A673 (cell line): Measurements from ENCODE around the gene SNRPA1.

Source experiments
- EZH2 ChIP-seq: fragments of 200-600 bp; sonication (generic); IDR thresholded peaks from 2 replicates; pipeline ENCODE4 v1.6.1; 2017; ENCODE audit warnings: borderline replicate concordance, low read depth, mild to moderate bottlenecking, mixed read lengths, antibody characterized with exemption, low read length; ENCODE audit not compliant: poor library complexity, severe bottlenecking
- TF ChIP-seq, protein P1 (sequence below): fragments of 300-800, 200-600 bp; sonication (generic); conservative IDR thresholded peaks from 2 replicates; pipeline ENCODE4 v1.5.1; 2017; ENCODE audit warnings: low read depth, mild to moderate bottlenecking, antibody characterized with exemption, low read length, moderate library complexity, mixed read lengths

- TF ChIP-seq, protein P1, sequence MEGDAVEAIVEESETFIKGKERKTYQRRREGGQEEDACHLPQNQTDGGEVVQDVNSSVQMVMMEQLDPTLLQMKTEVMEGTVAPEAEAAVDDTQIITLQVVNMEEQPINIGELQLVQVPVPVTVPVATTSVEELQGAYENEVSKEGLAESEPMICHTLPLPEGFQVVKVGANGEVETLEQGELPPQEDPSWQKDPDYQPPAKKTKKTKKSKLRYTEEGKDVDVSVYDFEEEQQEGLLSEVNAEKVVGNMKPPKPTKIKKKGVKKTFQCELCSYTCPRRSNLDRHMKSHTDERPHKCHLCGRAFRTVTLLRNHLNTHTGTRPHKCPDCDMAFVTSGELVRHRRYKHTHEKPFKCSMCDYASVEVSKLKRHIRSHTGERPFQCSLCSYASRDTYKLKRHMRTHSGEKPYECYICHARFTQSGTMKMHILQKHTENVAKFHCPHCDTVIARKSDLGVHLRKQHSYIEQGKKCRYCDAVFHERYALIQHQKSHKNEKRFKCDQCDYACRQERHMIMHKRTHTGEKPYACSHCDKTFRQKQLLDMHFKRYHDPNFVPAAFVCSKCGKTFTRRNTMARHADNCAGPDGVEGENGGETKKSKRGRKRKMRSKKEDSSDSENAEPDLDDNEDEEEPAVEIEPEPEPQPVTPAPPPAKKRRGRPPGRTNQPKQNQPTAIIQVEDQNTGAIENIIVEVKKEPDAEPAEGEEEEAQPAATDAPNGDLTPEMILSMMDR: no peak
- no peak for TF ChIP-seq EZH2
Observed at GRCh38 chr15:101280007-101280406, 15.0 kb downstream of the SNRPA1 start.
